Liver (tissue), 9 donors: ENCODE results near the gene FIBCD1. TPM values are rescaled to one million over a fixed set of nuclear protein-coding genes. Genes with fewer than 3 reads are reported as not detected.

Source experiments
- DNase-seq: peaks from one replicate; pipeline ENCODE4 v3.0.0-alpha.2; 2017; ENCODE audit warnings: low spot score
- H3K27ac ChIP-seq, 2 donors: one replicate each; pipeline ENCODE4 v1.7.0; 2013; ENCODE audit warnings: inconsistent platforms in 2 of 2, low read length in 2 of 2, control low read depth in 1 of 2, low read depth in 1 of 2, mild to moderate bottlenecking in 1 of 2
- H3K27me3 ChIP-seq, 4 donors: one replicate each; pipeline versions ENCODE4 v1.6.1 to v1.7.0; 2013; ENCODE audit warnings: low read length in 3 of 4, inconsistent platforms in 1 of 4, mild to moderate bottlenecking in 1 of 4, moderate library complexity in 1 of 4; ENCODE audit not compliant: control insufficient read depth in 4 of 4, insufficient read depth in 4 of 4
- H3K36me3 ChIP-seq, 4 donors: one replicate each; pipeline versions ENCODE4 v1.6.1 to v1.7.0; 2013; ENCODE audit warnings: low read length in 3 of 4, mild to moderate bottlenecking in 3 of 4, low read depth in 1 of 4, moderate library complexity in 1 of 4; ENCODE audit not compliant: control insufficient read depth in 4 of 4, insufficient read depth in 3 of 4
- H3K4me1 ChIP-seq, 4 donors: one replicate each; pipeline versions ENCODE4 v1.6.1 to v1.7.0; 2013; ENCODE audit warnings: low read length in 3 of 4, mild to moderate bottlenecking in 3 of 4, moderate library complexity in 1 of 4; ENCODE audit not compliant: control insufficient read depth in 4 of 4, insufficient read depth in 4 of 4
- H3K4me3 ChIP-seq, 3 donors: one replicate each; pipeline versions ENCODE4 v1.6.1 to v1.7.0; 2013; ENCODE audit warnings: low read length in 3 of 3, control low read depth in 1 of 3, low read depth in 1 of 3, mild to moderate bottlenecking in 1 of 3
- H3K9ac ChIP-seq, 2 donors: one replicate each; pipeline ENCODE4 v1.7.0; 2013; ENCODE audit warnings: low read length in 2 of 2, mild to moderate bottlenecking in 2 of 2, moderate library complexity in 2 of 2, control low read depth in 1 of 2, low read depth in 1 of 2
- H3K9me3 ChIP-seq, 4 donors: one replicate each; pipeline versions ENCODE4 v1.6.1 to v1.7.0; 2013; ENCODE audit warnings: low read length in 3 of 4; ENCODE audit not compliant: control insufficient read depth in 4 of 4
- ATF3 ChIP-seq: IDR thresholded peaks from 2 replicates; pipeline ENCODE4 v1.6.1; 2016; ENCODE audit warnings: antibody characterized with exemption
- CTCF ChIP-seq: fragments of 150-350 bp; IDR thresholded peaks from 2 replicates; pipeline ENCODE4 v1.5.1; 2017; ENCODE audit warnings: improper control_type of control experiment, low read depth, low read length; ENCODE audit not compliant: missing input control
- EGR1 ChIP-seq, 2 donors: IDR thresholded peaks; 2 replicates each; pipeline ENCODE4 v1.6.1; 2016 to 2018; ENCODE audit warnings: antibody characterized with exemption in 2 of 2, low read depth in 2 of 2
- FOXA1 ChIP-seq: IDR thresholded peaks from 2 replicates; pipeline ENCODE4 v1.6.1; 2016; ENCODE audit warnings: antibody characterized with exemption
- FOXA2 ChIP-seq: IDR thresholded peaks from 2 replicates; pipeline ENCODE4 v1.6.1; 2016; ENCODE audit warnings: antibody characterized with exemption
- GABPA ChIP-seq, 2 donors: IDR thresholded peaks in 1 of 2; conservative IDR thresholded peaks in 1 of 2; 2 replicates each; pipeline ENCODE4 v1.6.1; 2016; ENCODE audit warnings: antibody characterized with exemption in 2 of 2, mild to moderate bottlenecking in 1 of 2, moderate library complexity in 1 of 2
- HNF4A ChIP-seq, 2 donors: conservative IDR thresholded peaks; 2 replicates each; pipeline ENCODE4 v1.6.1; 2016; ENCODE audit warnings: antibody characterized with exemption in 2 of 2, mild to moderate bottlenecking in 2 of 2
- HNF4G ChIP-seq: IDR thresholded peaks from 2 replicates; pipeline ENCODE4 v1.6.1; 2016; ENCODE audit warnings: antibody characterized with exemption
- JUND ChIP-seq, 2 donors: IDR thresholded peaks; 2 replicates each; pipeline ENCODE4 v1.6.1; 2016; ENCODE audit warnings: antibody characterized with exemption in 2 of 2
- MAX ChIP-seq: IDR thresholded peaks from 2 replicates; pipeline ENCODE4 v1.6.1; 2016; ENCODE audit warnings: antibody characterized with exemption
- NR2F2 ChIP-seq: IDR thresholded peaks from 2 replicates; pipeline ENCODE4 v1.6.1; 2016; ENCODE audit warnings: antibody characterized with exemption
- RAD21 ChIP-seq, 2 donors: IDR thresholded peaks; 2 replicates each; pipeline ENCODE4 v1.6.1; 2016; ENCODE audit warnings: antibody characterized with exemption in 2 of 2, mild to moderate bottlenecking in 2 of 2
- REST ChIP-seq: IDR thresholded peaks from 2 replicates; pipeline ENCODE4 v1.6.1; 2016; ENCODE audit warnings: antibody characterized with exemption, mild to moderate bottlenecking
- RXRA ChIP-seq, 2 donors: IDR thresholded peaks; 2 replicates each; pipeline ENCODE4 v1.6.1; 2017 to 2018; ENCODE audit warnings: antibody characterized with exemption in 2 of 2, mild to moderate bottlenecking in 1 of 2
- SP1 ChIP-seq: IDR thresholded peaks from 2 replicates; pipeline ENCODE4 v1.6.1; 2018; ENCODE audit warnings: antibody characterized with exemption, mild to moderate bottlenecking
- TAF1 ChIP-seq: conservative IDR thresholded peaks from 2 replicates; pipeline ENCODE4 v1.6.1; 2016; ENCODE audit warnings: antibody characterized with exemption, mild to moderate bottlenecking
- YY1 ChIP-seq: IDR thresholded peaks from 2 replicates; pipeline ENCODE4 v1.6.1; 2016; ENCODE audit warnings: antibody characterized with exemption, mild to moderate bottlenecking
- ZBTB33 ChIP-seq: IDR thresholded peaks from 2 replicates; pipeline ENCODE4 v1.6.1; 2016; ENCODE audit warnings: antibody characterized with exemption
- WGBS: extraction: QIAGEN DNeasy Blood & Tissue Kit; methylation state at CpG from one replicate; pipeline ENCODE4 v1.1.7; 2013; 5-methylcytosine and 5-hydroxymethylcytosine counted together
- polyA plus RNA-seq, 2 donors: library from polyadenylated mRNA; stranded (reverse) in 1 of 2; unstranded in 1 of 2; fragments of 200-250 nt in 1 of 2; fragments of >200 nt in 1 of 2; fragmentation: Nextera tagmentation in 1 of 2; extraction: Ambion mirVana in 1 of 2; gene quantifications; one replicate each; pipeline versions ENCODE4 v1.2.1 to v1.2.3, GENCODE V29; 2013 to 2015
- total RNA-seq, 2 donors: library from RNA; depleted of rRNA; stranded (reverse); fragments of >200 nt; gene quantifications; one replicate each; pipeline ENCODE4 v1.2.3, GENCODE V29; 2014
- donor health status: healthy.
- donor health status: healthy.
- donor health status: healthy.
- donor health status: healthy.
- donor health status: healthy.

The FIBCD1 gene
- total and polyA plus RNA-seq, 4 donors, result not detected

GRCh38 chr9:130880599-130881220 is 58.3 kb downstream of the FIBCD1 start (continued):
- TF ChIP-seq ZBTB33 (no peak), REST (no peak), HNF4A (conservative IDR thresholded peaks at IDR 0.05) (no peak), RXRA (IDR thresholded peaks at IDR 0.05) (no peak), EGR1 (IDR thresholded peaks at IDR 0.05; ENCODE audit: low read depth in 2 of 2) (no peak), HNF4G (no peak), TAF1 (no peak), ATF3 (no peak), JUND (IDR thresholded peaks at IDR 0.05) (no peak)

GRCh38 chr9:130879863-130880411 is 59.1 kb downstream of the FIBCD1 start:
- WGBS, result 94% methylated on average over 9 of the region's 9 CpGs
- Histone ChIP-seq H3K27me3 (no peaks in the 10 kb centered on the region), H3K9ac (no peak overlapping the region), H3K4me3 (no peak overlapping the region), H3K36me3 (peaks cover 13 to 60% (median 37%) of the 10 kb centered on the region in 4 donors), H3K4me1 (no peaks in the 10 kb centered on the region), H3K27ac (no peak overlapping the region), H3K9me3 (no peaks in the 10 kb centered on the region)
- no peak for DNase-seq
- TF ChIP-seq FOXA2, result no peak
- no peak for TF ChIP-seq YY1
- TF ChIP-seq NR2F2, result no peak
- TF ChIP-seq TAF1, result no peak
- TF ChIP-seq RXRA (IDR thresholded peaks at IDR 0.05), result no peak
- no peak for TF ChIP-seq ZBTB33
- no peak for TF ChIP-seq HNF4G
- TF ChIP-seq GABPA (IDR thresholded peaks at IDR 0.05 in 1 of 2, conservative IDR thresholded peaks at IDR 0.05 in 1 of 2), result no peak
- TF ChIP-seq SP1, result no peak
- TF ChIP-seq HNF4A (conservative IDR thresholded peaks at IDR 0.05), result no peak
- no peak for TF ChIP-seq ATF3
- TF ChIP-seq FOXA1, result no peak
- TF ChIP-seq MAX, result no peak
- no peak for TF ChIP-seq REST
- no peak for TF ChIP-seq EGR1 (IDR thresholded peaks at IDR 0.05; ENCODE audit: low read depth in 2 of 2)
- no peak for TF ChIP-seq RAD21 (IDR thresholded peaks at IDR 0.05)
- no peak for TF ChIP-seq CTCF
- no peak for TF ChIP-seq JUND (IDR thresholded peaks at IDR 0.05)
